Gastroesophageal sphincter (tissue), 3 donors: ENCODE data around the gene PCMTD2.
"Not testable (repeated sequence)": the region's sequence is repeated elsewhere in the genome, so short reads cannot be mapped to it uniquely, and the experiment has no call there.

Experiments used
- EP300 ChIP-seq: sonication (generic); formaldehyde crosslinking; IDR thresholded peaks from one replicate; pipeline ENCODE4 v1.6.1; 2017; ENCODE audit warnings: antibody characterized with exemption, mild to moderate bottlenecking
- POLR2A ChIP-seq, 2 donors: fragments of 450-650 bp; IDR thresholded peaks; one replicate each; pipeline ENCODE4 v1.6.1; 2017; ENCODE audit warnings: antibody characterized with exemption in 2 of 2, mild to moderate bottlenecking in 2 of 2, moderate library complexity in 1 of 2
- TF ChIP-seq, protein P1 (sequence below), 4 experiments: fragments of 200-600 bp in 2 of 4; fragments of 450-650 bp in 2 of 4; sonication (generic) in 1 of 4; IDR thresholded peaks; one replicate each; pipeline ENCODE4 v1.5.1; 2017 to 2019; ENCODE audit warnings: antibody characterized with exemption in 4 of 4, mild to moderate bottlenecking in 2 of 4, moderate library complexity in 2 of 4

DNA sequence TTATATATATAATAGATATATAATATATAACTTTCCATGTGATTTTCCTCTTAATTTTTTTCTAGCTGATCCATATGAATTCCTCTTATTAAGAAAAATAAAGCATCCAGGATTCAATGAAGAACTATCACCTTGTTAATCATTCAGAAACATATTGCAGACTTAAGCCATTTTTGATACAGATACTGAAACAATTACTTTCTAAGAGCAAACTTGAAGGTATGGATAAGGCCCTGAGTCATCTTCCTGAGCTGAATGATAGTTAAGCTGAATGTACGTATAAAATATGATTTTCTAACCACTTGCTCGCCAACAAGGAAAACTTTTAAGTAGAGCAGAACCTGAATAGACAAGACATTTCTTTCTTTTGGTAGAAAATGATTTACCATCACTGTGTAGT is 47.5 kb downstream of the PCMTD2 start:
- TF ChIP-seq, protein P1, sequence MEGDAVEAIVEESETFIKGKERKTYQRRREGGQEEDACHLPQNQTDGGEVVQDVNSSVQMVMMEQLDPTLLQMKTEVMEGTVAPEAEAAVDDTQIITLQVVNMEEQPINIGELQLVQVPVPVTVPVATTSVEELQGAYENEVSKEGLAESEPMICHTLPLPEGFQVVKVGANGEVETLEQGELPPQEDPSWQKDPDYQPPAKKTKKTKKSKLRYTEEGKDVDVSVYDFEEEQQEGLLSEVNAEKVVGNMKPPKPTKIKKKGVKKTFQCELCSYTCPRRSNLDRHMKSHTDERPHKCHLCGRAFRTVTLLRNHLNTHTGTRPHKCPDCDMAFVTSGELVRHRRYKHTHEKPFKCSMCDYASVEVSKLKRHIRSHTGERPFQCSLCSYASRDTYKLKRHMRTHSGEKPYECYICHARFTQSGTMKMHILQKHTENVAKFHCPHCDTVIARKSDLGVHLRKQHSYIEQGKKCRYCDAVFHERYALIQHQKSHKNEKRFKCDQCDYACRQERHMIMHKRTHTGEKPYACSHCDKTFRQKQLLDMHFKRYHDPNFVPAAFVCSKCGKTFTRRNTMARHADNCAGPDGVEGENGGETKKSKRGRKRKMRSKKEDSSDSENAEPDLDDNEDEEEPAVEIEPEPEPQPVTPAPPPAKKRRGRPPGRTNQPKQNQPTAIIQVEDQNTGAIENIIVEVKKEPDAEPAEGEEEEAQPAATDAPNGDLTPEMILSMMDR (IDR thresholded peaks at IDR 0.05) = not testable (repeated sequence)
- not testable (repeated sequence) for TF ChIP-seq EP300; POLR2A (IDR thresholded peaks at IDR 0.05)
